GM21717 (cell line): ENCODE measurements around the gene C15orf61.

ENCODE experiments used
- ATAC-seq: cut with Tn5 transposase; IDR thresholded peaks from one replicate; pipeline ENCODE4 v1.9.1; 2021; ENCODE audit warnings: mild to moderate bottlenecking, moderate library complexity; ENCODE audit not compliant: unreplicated experiment

C15orf61 gene

DNA sequence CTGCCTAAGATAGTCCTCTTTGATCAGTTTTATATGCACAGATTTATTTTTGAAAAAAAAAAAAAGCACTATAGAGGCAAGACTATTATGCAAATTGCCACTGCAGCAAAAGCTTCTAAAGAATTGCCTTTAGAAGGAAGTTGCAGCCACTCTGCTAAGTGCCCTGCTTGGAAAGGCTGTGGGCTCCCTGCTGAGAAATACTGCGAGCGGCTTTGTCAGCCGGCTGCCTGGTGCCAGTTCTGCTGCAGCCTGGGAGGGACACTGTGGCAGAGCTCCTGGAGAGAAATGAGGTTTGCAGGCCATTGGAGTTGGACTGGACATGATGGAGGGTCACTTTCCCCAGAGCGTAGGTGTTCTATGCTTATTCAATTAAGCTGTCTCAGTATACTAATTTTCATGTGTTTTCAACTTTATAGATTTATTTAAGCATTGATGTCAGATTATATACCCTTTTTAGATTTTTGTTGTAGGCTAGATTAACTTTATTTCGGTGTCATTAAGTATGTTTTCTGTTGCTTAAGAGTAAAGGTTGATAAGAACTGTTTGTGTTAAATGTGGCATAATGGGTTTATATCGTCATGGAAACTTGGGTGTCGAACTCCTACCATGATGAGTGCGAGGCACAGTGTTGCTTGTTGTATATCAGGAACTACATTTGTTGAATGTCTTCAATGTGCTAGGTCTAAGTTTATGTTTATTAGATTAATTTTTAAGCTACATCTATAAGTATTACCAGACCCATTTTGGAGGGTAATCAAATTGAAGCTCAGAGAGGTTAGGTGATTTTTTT, 28.1 kb downstream of the C15orf61 start:
- no peak for ATAC-seq

DNA sequence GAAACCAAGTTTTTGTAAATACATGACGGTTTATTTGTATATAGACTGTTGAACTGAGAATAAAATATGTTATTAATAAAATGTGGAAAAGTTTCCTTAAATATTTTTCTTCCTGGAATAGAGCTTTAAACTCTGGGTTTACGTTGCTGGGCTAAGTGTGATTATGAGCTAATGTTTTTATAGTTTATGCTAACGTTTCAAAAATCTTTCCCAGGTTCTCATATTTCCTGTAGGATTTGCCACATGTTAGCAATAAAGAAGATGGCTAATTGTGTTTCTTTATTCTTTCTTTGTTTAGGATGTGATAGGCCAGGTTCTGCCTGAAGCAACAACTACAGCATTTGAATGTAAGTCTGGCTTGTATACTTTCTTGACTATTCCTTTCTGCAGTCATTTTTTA, 28.8 kb downstream of the C15orf61 start:
- ATAC-seq: no peak

DNA sequence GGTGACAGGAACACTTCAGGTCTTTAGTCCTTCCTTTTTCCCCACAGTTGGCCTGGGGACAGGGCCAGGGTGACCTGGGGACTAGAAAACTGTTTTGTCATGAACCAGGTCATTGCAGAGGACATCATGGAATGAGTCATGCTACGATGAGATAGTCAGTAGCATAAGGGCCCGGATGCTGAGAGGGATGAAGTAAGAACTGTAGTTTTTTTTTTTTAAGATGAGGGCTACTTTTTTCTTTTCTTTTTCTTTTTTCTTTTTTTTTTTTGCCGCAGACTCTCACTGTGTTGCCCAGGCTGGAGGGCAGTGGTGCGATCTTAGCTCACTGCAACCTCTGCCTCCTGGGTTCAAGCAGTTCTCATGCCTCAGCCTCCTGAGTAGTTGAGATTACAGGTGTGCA, 29.6 kb downstream of the C15orf61 start:
- no peak for ATAC-seq

DNA sequence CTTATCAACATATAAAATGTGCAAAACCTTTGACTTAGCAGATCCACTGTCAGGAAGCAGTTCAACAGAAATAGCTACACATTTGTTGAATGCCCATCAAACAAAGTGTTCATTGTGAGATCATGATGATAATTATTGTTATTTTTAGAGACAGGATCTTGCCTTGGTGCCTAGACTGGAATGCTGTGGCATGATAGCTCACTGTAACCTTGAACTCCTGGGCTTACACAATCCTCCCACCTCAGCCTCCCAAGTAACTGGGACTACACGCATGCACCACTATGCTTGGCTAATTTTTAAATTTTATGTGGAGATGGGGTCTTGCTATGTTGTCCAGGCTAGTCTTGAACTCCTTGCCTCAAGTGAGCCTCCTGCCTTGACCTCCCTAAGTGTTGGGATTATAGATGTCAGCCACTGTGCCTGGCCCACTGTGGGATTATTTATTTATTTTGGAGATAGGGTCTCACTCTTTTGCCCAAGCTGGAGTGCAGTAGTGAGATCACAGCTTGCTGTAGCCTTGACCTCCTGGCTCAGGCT, 30.3 kb downstream of the C15orf61 start:
- ATAC-seq: no peak

DNA sequence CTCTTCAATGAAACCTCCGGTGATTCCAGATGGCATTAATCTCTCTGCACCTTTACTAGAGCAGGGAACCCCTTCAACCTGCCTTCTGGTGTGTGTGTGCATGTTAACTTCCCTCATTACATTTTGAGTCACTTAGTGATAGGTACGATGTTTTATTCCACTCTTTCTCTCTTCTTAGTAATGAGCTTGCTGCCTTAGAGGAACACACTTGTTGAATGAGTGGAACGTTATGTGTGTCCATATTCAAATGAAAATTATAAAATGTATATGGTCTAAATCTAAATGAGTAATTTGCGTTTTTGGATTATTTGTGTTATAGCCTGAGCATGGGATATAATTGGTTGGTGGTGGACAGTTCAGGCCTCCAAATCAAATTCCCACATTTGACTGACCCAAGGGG, 33.6 kb downstream of the C15orf61 start:
- ATAC-seq: no peak

DNA sequence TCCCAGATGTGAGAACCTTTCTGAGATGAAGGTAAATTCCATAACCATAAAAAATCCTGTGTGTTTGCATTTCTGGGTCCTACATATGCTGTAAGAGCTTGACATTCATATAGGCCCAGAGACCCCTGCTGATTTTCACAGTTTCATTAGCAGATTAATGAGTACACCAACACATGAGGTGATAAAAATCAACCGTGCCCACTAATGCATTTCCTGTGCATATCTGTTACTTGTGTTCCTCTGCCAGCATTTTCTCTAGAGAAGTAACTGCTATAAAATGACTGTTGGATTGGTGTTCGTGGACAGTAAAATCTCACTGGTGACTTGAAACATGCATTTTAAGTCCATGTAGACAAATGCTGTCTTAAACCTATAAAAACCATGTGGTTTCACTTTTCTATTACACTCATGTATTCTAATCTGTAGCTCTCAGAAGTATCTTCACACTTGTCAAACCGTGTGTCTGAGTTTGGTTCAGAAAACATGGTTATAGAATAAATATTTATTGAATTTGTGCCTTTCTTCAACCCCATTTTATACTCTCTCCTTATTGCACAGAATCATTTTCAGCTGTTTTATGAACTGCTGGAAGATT, 36.1 kb downstream of the C15orf61 start:
- ATAC-seq: no peak

DNA sequence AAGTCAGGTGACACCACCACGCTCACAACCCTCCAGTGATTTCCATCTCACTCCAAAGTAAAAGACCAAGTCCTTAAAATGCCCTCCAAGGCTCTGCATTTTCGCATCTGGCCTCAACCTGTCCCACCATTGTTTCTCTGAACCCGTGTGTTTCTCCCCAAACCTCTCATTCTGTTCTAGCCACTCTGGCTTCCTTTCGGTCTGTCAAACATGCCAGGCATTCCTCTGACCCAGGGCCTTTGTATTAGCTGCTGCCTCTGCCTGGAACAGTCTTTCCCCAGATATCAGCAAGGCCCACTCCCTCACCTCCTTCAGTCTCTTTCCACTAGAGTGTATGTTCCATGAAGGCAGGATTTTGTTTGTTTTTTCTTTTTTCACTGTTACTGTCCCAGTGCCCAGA, 37.6 kb downstream of the C15orf61 start:
- ATAC-seq: no peak

DNA sequence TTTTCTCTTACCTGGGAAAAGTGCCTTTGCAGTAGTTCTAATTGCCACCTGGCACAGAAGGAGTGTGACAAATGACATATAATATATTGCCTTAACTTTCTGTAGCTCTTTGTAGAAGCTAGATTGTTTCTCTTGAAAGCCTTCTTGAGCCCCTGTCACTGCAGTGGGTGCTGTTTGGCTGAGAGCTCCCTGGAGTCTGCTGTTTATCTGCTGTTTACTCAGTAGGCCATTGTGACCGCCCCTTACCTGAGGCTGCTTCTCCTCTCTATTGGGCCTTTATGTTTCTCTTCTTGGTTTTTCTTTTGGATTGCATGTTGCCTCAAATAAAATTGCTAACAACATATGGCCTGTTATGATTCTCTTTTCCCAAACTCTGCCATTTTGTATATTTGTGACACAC, 38.2 kb downstream of the C15orf61 start:
- ATAC-seq: no peak

DNA sequence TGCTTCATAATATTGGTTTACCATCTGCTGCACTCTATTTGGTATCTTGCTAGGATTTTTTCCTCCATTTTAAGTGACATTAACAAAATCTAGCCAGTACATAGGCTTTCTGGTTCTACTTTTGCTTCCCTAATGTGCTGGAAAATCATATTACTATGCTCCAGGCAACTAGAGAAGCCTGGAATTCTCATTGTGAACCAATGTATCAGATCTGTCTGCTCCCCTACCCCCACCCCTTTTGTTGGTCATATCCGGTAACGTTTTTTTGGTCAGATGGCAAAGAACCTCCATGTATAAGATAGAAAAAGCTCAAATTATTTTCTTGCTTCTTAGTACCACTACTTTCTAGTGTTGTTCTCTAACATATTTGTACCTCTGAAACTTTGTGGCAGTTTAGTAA, 38.6 kb downstream of the C15orf61 start:
- ATAC-seq: no peak

DNA sequence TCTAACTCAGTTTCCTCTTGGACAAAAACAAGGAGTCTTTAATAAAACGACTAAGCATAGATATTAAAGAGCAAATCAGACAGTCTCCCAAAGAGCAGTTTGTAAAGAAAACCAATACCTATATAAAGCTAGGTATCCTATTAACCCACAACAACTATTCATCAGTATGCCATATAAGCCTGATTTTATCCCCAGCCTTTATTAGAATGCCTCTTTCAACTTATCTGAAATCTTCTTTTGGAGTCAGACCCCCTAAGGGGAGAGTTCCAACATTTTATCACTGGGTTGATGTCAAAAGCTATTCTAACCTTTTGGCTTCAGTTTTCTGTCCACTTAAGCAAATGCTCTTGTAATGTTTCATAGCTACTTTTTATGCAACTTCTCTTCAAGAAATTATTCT, 39.4 kb downstream of the C15orf61 start:
- no peak for ATAC-seq

DNA sequence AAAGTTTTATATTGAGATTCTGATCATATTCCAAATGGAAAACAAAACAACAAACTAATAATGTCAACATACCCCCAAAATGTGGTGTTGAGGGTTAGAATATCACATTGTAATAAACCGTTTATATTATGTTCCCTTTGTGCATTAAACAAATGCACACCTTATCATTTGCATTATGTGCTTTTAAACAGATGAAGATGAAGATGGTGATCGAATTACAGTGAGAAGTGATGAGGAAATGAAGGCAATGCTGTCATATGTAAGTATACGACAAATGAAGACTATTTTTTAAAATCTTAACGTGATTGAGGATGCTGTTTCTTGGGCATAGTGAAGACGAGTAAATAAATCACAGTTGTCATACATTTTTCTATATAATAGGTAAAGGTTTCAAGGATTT, 42.2 kb downstream of the C15orf61 start:
- ATAC-seq: no peak

DNA sequence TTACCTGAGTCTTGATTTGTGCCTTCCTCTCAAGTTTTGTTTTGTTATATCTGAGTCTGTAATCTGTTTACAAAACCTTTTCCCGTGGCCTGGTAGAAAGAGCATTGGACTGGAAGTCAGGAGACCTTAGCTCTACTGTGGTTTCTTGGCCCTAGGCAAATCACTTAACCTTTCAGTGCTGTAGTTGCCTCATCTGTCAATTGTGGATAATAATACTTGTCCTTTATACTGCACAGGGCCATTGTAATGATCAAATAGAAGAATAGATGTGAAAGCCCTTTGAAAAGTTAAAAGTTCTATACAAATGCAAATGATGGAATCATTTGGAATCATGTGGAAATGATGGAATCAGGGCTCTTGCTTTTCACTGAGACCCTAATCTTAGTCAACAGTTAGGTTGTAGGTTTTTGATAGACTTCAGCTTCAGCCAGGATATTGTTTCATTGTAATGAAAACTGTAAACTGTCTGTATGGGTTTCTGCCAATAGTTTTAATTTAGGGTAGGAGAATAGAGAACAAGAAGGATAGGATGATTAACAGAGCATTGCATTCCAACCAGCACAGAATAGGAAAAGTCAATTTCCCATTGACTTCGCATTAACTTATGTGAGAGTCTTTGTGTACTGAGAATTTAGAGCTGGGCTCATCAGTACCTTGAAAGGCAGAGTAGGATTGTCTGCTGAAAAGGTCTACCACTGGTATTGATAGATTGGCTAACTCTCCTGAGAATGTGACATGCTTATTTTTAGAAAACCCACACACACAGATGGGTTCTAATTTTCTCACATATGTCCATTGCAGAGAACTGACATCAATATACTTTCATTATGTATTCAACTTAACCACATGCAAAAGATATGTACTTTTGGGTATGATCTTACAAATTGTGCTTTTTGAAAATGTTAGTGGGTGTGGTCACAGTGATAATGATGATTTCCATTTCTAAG, 43.4 kb downstream of the C15orf61 start:
- ATAC-seq: peak; percentile 82

DNA sequence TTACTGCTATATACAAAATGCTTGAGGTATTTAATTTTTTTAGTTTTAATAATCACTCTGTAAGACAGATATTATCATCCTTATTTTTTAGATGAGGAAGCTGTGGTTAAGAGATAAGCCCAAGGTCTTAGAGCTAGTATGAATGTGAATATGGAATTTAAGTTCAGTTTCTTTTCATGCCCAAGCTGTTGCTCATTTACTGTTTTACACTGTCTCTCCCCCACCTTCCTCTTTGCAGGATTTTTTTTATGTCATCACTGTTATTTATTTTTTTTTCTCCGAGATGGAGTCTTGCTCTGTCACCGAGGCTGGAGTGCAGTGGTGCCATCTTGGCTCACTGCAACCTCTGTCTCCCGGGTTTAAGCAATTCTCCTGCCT, 44.0 kb downstream of the C15orf61 start:
- ATAC-seq: peak; percentile 33

DNA sequence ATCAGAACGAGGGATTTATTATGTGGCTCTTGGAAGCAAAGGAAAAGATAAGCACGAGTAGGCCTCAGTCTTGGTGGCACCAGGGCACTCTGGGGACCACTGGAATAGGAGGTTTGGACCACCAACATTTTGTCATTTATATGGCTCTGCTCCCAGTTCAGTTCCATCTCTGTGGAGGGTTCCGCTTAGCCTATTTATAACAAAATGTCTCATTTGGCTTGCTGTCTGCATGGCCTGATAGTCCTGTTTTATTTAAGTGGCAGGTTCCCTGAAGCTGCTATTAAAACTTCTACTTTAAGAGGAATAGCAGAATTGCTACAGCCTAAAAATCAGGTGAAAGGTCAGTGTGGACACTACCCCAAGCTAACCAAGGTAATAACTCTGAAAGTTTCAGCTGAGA, 48.7 kb downstream of the C15orf61 start:
- no peak for ATAC-seq

DNA sequence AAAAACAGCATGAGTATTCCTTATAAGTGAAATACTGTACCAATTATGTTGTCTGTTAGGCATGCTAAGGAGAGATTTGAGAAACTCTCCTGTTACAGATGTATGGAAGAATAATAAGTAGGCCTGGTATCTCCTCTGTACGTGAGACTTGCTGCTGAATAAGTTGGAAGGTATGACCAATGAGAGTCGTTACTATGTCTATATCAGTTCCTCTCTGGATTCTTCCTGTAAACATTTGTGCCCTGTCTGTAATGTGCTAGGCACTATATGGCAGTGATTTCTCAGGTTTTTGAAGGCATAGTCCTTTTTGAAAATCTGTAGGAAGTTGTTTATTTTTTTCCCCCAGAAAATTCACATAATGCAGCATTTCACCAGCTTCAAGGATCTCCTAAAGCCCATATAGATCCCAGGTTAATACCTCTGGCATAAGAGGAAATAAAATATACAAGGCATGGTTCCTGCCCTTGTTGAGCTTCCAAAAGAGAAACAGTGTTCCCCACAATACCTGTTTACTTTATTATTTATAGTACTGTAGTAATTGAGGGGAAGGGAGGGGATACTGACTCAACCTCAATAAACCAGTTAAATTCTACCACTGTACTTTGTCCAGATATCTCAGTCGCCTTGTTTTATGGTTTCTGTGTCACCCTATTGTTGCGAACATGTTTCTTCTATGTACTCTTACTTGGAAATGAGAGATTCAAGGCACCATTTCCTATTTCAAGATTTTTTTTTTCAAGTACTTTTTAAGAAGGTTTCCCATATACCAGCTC, 50.1 kb downstream of the C15orf61 start:
- ATAC-seq: no peak

DNA sequence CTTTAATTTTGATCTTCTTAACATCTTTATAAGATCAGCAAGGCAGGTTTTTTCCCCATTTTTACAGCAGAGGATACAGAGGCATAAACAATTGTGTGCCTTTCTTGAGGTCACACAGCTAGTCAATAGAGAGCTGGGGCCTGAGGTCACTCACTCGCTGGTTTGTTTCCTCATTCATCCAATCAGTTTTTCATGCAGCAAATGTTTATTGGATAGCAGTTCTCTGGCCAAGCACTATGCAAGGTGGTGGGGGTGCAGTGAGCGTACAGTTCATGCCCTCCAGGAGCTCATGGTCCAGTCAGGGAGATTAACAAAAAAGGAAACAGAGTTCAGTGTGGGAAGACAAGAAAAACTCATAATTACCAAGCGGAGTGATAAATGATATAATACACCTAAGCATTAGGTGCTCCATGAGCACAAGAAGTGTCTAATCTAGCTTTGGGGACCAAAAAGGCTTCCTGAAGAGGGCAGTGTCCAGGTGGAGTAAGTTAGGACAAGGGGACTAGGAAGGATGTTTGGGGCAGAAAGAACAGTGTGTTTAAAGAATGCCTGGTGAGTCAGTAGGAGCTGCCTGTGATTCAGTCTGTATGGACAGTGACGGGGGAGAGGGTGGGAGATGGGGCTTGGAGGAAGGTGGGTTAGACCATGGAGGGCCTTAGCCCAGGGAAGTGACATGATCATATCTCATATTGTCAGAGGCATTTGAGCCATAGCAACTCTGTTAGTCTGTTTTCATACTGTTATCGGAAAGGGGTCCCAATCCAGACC, 50.9 kb downstream of the C15orf61 start:
- no peak for ATAC-seq

DNA sequence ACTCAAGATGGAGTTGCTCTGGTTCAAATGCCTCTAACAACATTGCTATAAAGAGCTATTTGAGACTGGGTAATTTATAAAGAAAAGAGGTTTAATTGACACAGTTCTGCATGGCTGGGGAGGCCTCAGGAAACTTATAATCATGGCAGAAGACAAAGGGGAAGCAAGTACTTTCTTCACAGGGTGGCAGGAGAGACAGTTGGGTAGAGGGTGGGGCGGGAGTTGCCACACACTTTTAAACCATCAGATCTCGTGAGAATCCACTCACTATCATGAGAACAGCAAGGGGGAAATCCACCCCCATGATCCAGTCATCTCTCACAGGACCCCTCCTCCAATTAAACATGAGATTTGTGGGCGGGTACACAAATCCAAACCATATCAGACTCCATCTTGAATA, 52.3 kb downstream of the C15orf61 start:
- no peak for ATAC-seq

DNA sequence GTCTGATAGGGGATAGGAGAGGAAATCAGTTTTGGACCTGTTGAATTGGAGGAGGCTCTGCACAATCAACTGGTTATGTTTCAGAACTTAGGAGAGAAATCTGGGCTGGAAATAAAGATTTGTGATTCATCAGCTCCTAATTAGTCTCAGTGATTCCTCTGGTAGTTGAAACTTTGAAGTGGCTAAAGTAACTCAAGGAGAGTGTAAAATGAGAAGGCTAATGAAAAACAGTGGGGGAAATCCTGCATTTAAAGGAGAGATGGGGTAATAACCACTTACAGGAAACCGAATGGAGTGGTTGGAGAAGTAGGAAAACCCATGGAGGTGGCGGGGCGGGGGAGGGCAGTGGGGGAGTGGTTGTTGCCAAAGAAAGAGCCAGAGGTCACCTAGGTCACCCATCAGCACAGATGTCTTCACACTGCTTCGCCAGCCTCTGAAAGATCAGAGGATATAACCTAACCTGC, 54.1 kb downstream of the C15orf61 start:
- no peak for ATAC-seq

DNA sequence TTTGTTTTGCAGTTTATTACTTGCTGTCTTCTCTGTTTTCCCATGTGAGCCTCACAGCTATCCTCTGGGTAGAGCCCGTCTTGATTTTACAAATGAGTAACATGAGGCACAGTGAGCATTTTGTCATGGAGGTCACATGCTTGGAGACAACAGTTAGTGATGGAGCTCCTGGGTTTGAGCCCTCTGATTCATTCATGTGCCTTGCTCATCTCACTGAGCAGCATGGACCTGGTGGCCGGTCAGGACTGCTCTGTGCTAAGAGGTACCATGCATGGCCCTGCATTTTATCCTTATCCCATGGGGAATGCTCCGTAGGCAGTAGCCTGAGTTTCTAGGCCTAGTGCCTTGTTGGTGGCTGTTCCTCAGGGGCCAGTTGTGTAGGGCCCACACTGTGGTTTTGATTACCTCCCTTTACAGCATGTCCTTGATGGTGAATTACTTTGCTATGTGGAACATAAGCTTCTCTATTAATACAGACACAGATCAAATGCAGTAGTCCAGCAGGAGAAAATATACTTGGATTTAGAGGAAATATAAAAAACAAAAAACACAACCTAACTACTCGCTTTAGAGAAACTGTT, 57.2 kb downstream of the C15orf61 start:
- no peak for ATAC-seq
